K562 (cell line): Measurements from ENCODE around the gene PDE9A. TPM values are rescaled to one million over a fixed set of nuclear protein-coding genes. Genes with fewer than 3 reads are reported as not detected.

Experiments used
- ATAC-seq: fragments of 200-7000 bp; cut with Tn5 transposase; 3 replicates; pipeline ENCODE4 v1.9.1; 2020; ENCODE audit warnings: moderate library complexity
- BruUV-seq: library from RNA; stranded (reverse); fragments of 400-500 nt; replicated peaks from 2 replicates; lab custom pipeline; 2021; lab: Mats Ljungman, UMichigan
- CTCF ChIA-PET: fragments of 300-600 bp; formaldehyde crosslinking; extraction: SDS; loops from one replicate; lab custom pipeline; 2021; ENCODE audit warnings: low intra/inter-chr PET ratio; lab: Yijun Ruan, JAX
- POLR2A ChIA-PET: fragments of 300-600, 350-650 bp; sonication (Branson Sonifier 250); formaldehyde crosslinking; extraction: SDS; loops from one replicate; lab custom pipeline; 2021; ENCODE audit warnings: antibody characterized with exemption, inconsistent platforms; lab: Yijun Ruan, JAX
- DNase-seq, 4 experiments: peaks; one replicate each; pipeline versions ENCODE4 v3.0.0 to v3.0.0-alpha.2; 2011 to 2018; ENCODE audit warnings: low spot score in 3 of 4, mixed read lengths in 3 of 4; ENCODE audit errors: extremely low read depth in 1 of 4
- FAIRE-seq: peaks from 2 replicates; lab custom pipeline; 2011; peaks lifted over from hg19 to GRCh38; lab: Jason Lieb, UNC
- H2AFZ ChIP-seq: 2 replicates; pipeline ENCODE4 v1.6.0; 2011; ENCODE audit warnings: low read depth, low read length, control low read depth, inconsistent platforms
- H3K27ac ChIP-seq: fragments of 200-600 bp; 3 replicates; pipeline ENCODE4 v1.8.0; 2011; ENCODE audit warnings: low read depth, mild to moderate bottlenecking, control low read depth, inconsistent platforms, low read length, moderate library complexity, mixed read lengths; ENCODE audit errors: extremely low read depth
- H3K27me3 ChIP-seq, 2 experiments: fragments of 300-600 bp in 1 of 2; 2 replicates in 1 of 2; 3 replicates in 1 of 2; pipeline versions ENCODE4 v1.6.0 to v1.8.0; 2011; ENCODE audit warnings: inconsistent platforms in 2 of 2, low read length in 2 of 2, mild to moderate bottlenecking in 1 of 2, mixed read lengths in 1 of 2, moderate library complexity in 1 of 2; ENCODE audit not compliant: control insufficient read depth in 2 of 2, insufficient read depth in 2 of 2
- H3K36me3 ChIP-seq: fragments of 300-600 bp; 3 replicates; pipeline ENCODE4 v1.8.0; 2011; ENCODE audit warnings: mild to moderate bottlenecking, low read length, inconsistent platforms; ENCODE audit not compliant: control insufficient read depth, insufficient read depth
- H3K4me1 ChIP-seq, 2 experiments: fragments of 200-600 bp in 1 of 2; replicated peaks in 1 of 2; 2 replicates in 1 of 2; 3 replicates in 1 of 2; pipeline versions ENCODE4 v1.5.1 to v1.8.0; 2011; ENCODE audit warnings: inconsistent platforms in 2 of 2, low read length in 2 of 2, mild to moderate bottlenecking in 1 of 2, mixed read lengths in 1 of 2, moderate library complexity in 1 of 2; ENCODE audit not compliant: control insufficient read depth in 2 of 2, insufficient read depth in 2 of 2
- H3K4me2 ChIP-seq: 2 replicates; pipeline ENCODE4 v1.6.1; 2011; ENCODE audit warnings: low read length, control low read depth, inconsistent platforms, mixed read lengths; ENCODE audit not compliant: insufficient read depth
- H3K4me3 ChIP-seq: fragments of 200-600 bp; sonication (generic), shearing (Covaris generic); 2 replicates; pipeline ENCODE4 v1.5.1; 2016; ENCODE audit warnings: control low read depth, inconsistent platforms
- H3K79me2 ChIP-seq: fragments of 200-600 bp; 3 replicates; pipeline ENCODE4 v1.8.0; 2011; ENCODE audit warnings: low read length, inconsistent platforms; ENCODE audit not compliant: control insufficient read depth, insufficient read depth
- H3K9ac ChIP-seq, 2 experiments: 2 replicates each; pipeline versions ENCODE4 v1.6.0 to v1.6.1; 2011; ENCODE audit warnings: low read depth in 2 of 2, low read length in 2 of 2, control low read depth in 1 of 2, inconsistent platforms in 1 of 2, mild to moderate bottlenecking in 1 of 2, mixed read lengths in 1 of 2; ENCODE audit not compliant: insufficient read depth in 1 of 2
- H3K9me1 ChIP-seq: one replicate; pipeline ENCODE4 v1.6.0; 2011; ENCODE audit warnings: inconsistent platforms, mild to moderate bottlenecking, low read length, moderate library complexity; ENCODE audit not compliant: control insufficient read depth, insufficient read depth
- H3K9me3 ChIP-seq: replicated peaks from 2 replicates; pipeline ENCODE4 v1.5.1; 2011; ENCODE audit warnings: low read depth, low read length, inconsistent platforms; ENCODE audit not compliant: control insufficient read depth, insufficient read depth
- H4K20me1 ChIP-seq: replicated peaks from 2 replicates; pipeline ENCODE4 v1.6.1; 2011; ENCODE audit warnings: low read length, inconsistent platforms, mixed read lengths; ENCODE audit not compliant: control insufficient read depth, insufficient read depth
- ARHGAP35 ChIP-seq: fragments of 450-650 bp; IDR thresholded peaks from 2 replicates; pipeline ENCODE4 v1.6.1; 2018; ENCODE audit not compliant: partially characterized antibody
- ARID1B ChIP-seq: fragments of 450-650 bp; IDR thresholded peaks from 2 replicates; pipeline ENCODE4 v1.6.1; 2016; ENCODE audit warnings: antibody characterized with exemption, mild to moderate bottlenecking, inconsistent platforms
- ARID2 ChIP-seq: fragments of 450-650 bp; IDR thresholded peaks from 2 replicates; pipeline ENCODE4 v1.6.1; 2017; ENCODE audit warnings: antibody characterized with exemption, mild to moderate bottlenecking
- ARNT ChIP-seq, 2 experiments: fragments of 450-650 bp; IDR thresholded peaks; 2 replicates each; pipeline ENCODE4 v1.6.1; 2016; ENCODE audit warnings: mild to moderate bottlenecking in 1 of 2
- NBN ChIP-seq: fragments of 450-650 bp; IDR thresholded peaks from 2 replicates; pipeline ENCODE4 v1.6.1; 2016; ENCODE audit warnings: low read depth, mild to moderate bottlenecking
- NELFE ChIP-seq: IDR thresholded peaks from 2 replicates; pipeline ENCODE4 v1.6.1; 2011; ENCODE audit warnings: mild to moderate bottlenecking; ENCODE audit not compliant: insufficient read depth, insufficient read length
- PTBP1 ChIP-seq: fragments of 200-400 bp; formaldehyde crosslinking; IDR thresholded peaks from 2 replicates; pipeline ENCODE4 v1.6.1; 2017; ENCODE audit warnings: low read depth, low read length
- PURB ChIP-seq: sonication (generic); formaldehyde crosslinking; IDR thresholded peaks from 2 replicates; pipeline ENCODE4 v1.9.0; 2021; ENCODE audit warnings: low read depth, mild to moderate bottlenecking, missing genetic modification reagents
- THRAP3 ChIP-seq: fragments of 450-650 bp; IDR thresholded peaks from 2 replicates; pipeline ENCODE4 v1.6.1; 2016; ENCODE audit warnings: mild to moderate bottlenecking, inconsistent platforms, borderline replicate concordance
- ZFP30 ChIP-seq: fragments of 250-450 bp; sonication (Bioruptor Pico); IDR thresholded peaks from 2 replicates; pipeline ENCODE4 v1.8.0; 2022; ENCODE audit warnings: moderate library complexity, mild to moderate bottlenecking, inconsistent platforms, borderline replicate concordance
- ZNF12 ChIP-seq: sonication (generic); formaldehyde crosslinking; IDR thresholded peaks from 2 replicates; pipeline ENCODE4 v1.4.0; 2020; ENCODE audit warnings: mild to moderate bottlenecking, missing genetic modification reagents
- ZNF212 ChIP-seq: fragments of 450-650 bp; formaldehyde crosslinking; IDR thresholded peaks from 2 replicates; pipeline ENCODE4 v1.4.0; 2020; ENCODE audit warnings: mild to moderate bottlenecking
- WGBS: fragments of 100-300 bp; shearing (Covaris generic); methylation state at CpG from one replicate; pipeline ENCODE4 v1.1.6; 2016; ENCODE audit warnings: low coverage, mixed read lengths; ENCODE audit not compliant: insufficient coverage; ENCODE audit errors: missing lambda C conversion rate; 5-methylcytosine and 5-hydroxymethylcytosine counted together
- in situ Hi-C: fragments of 300-500 bp; cut with MboI; formaldehyde crosslinking; loops from 4 replicates; pipeline ENCODE4 v1.15.0; 2018; ENCODE audit warnings: inconsistent platforms, mixed read lengths
- intact Hi-C: fragments of 100-400 bp; cut with micrococcal nuclease; formaldehyde crosslinking; loops from 2 replicates; pipeline ENCODE4 v1.14.2; 2022
- polyA plus RNA-seq, 8 experiments: library from polyadenylated mRNA; depleted of rRNA in 4 of 8; stranded (reverse) in 5 of 8; unstranded in 3 of 8; fragments of >200 nt; fragmentation: Nextera tagmentation in 2 of 8; fragmentation: Illumina TruSeq in 1 of 8; extraction: Ambion mirVana in 2 of 8; extraction: Trizol in 1 of 8; gene quantifications; 2 replicates each; pipeline versions ENCODE4 v1.2.1 to v1.2.3, GENCODE V29; 2011 to 2014; ENCODE audit warnings: inconsistent platforms in 1 of 8, missing spikeins in 1 of 8
- total RNA-seq, 7 experiments: library from RNA; depleted of rRNA in 6 of 7; stranded (reverse); fragments of >200 nt in 6 of 7; fragmentation: Illumina TruSeq in 2 of 7; extraction: Trizol in 2 of 7; gene quantifications; 2 replicates each; pipeline versions ENCODE4 v1.2.1 to v1.2.3, GENCODE V29; 2011 to 2021; ENCODE audit warnings: low replicate concordance in 1 of 7
- TF ChIP-seq, protein P1 (sequence below): sonication (generic); formaldehyde crosslinking; IDR thresholded peaks from 2 replicates; pipeline ENCODE4 v1.8.1; 2023; ENCODE audit warnings: mild to moderate bottlenecking, missing genetic modification reagents
- TF ChIP-seq, protein P2 (sequence below): fragments of 450-650 bp; IDR thresholded peaks from 2 replicates; pipeline ENCODE4 v1.7.0; 2016; ENCODE audit warnings: borderline replicate concordance
- TF ChIP-seq, protein P3 (sequence below): fragments of 250-450 bp; sonication (Bioruptor Pico); IDR thresholded peaks from 2 replicates; pipeline ENCODE4 v1.5.0; 2020; ENCODE audit warnings: mild to moderate bottlenecking
- TF ChIP-seq, protein P4 (sequence below): sonication (generic); formaldehyde crosslinking; IDR thresholded peaks from 2 replicates; pipeline ENCODE4 v1.4.0; 2020; ENCODE audit warnings: mild to moderate bottlenecking, missing genetic modification reagents
- TF ChIP-seq, protein P5 (sequence below): sonication (generic); IDR thresholded peaks from 2 replicates; pipeline ENCODE4 v1.6.1; 2016

PDE9A gene
- total and polyA plus RNA-seq, 9 of the 15 experiments (the other 6 are each of a cell fraction or from before 2014, with no cell fraction given): 0.07 to 0.27 TPM; not detected in 7

DNA sequence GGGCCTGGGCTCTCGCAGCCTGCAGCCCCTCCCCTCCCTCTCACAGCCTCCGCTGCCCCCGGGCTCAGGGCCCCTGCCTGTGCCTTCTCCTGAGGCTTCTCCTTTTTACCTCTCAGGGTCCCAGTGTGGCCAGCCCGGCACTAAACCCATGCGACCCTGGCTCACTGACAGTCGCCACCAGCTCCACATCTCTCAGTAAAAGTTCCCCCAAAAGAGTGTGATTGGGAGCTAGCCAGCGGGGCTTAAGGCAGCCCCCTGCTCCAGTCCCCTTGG lies 26.6 kb downstream of the PDE9A start:
- FAIRE-seq (no peak), ATAC-seq (no peak), DNase-seq (no peak)
- Histone ChIP-seq H3K4me3 (no peak overlapping the region), H3K4me1 (peaks cover 0 to 5% of the 10 kb centered on the region in 2 experiments; a peak in 1 of 5 replicates), H3K9ac (no peak overlapping the region), H3K27ac (no peak overlapping the region), H3K4me2 (no peak overlapping the region), H3K9me1 (no peaks in the 10 kb centered on the region), H3K27me3 (peaks cover 83 to 98% of the 10 kb centered on the region in 2 experiments), H2AFZ (no peak overlapping the region), H3K36me3 (no peaks in the 10 kb centered on the region), H3K79me2 (no peaks in the 10 kb centered on the region), H4K20me1 (peaks cover 19% of the 10 kb centered on the region), H3K9me3 (no peaks in the 10 kb centered on the region)
- intact Hi-C loops (no loop called here), in situ Hi-C loops (no loop called here)
- ChIA-PET CTCF (no interaction called here), POLR2A (interaction anchor here (0.7 to 1.2 kb wide), 2 partner anchors 14 to 35 kb away, joined by 4 to 5 read pairs; no protein-coding TSS in a partner anchor)
- 0% methylated on average over 5 of the region's 7 CpGs for WGBS
- no TSS peak for BruUV-seq
- TF ChIP-seq NBN (no peak), PTBP1 (no peak), ARID1B (no peak), NELFE (no peak), THRAP3 (no peak), ZFP30 (no peak), ARNT (IDR thresholded peaks at IDR 0.05) (no peak), ARHGAP35 (no peak), ARID2 (no peak), ZNF12 (no peak), ZNF212 (CRISPR knock-in tag) (no peak), PURB (CRISPR knock-in tag) (no peak)
- TF ChIP-seq, protein P1, sequence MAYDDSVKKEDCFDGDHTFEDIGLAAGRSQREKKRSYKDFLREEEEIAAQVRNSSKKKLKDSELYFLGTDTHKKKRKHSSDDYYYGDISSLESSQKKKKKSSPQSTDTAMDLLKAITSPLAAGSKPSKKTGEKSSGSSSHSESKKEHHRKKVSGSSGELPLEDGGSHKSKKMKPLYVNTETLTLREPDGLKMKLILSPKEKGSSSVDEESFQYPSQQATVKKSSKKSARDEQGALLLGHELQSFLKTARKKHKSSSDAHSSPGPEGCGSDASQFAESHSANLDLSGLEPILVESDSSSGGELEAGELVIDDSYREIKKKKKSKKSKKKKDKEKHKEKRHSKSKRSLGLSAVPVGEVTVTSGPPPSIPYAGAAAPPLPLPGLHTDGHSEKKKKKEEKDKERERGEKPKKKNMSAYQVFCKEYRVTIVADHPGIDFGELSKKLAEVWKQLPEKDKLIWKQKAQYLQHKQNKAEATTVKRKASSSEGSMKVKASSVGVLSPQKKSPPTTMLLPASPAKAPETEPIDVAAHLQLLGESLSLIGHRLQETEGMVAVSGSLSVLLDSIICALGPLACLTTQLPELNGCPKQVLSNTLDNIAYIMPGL (CRISPR knock-in tag): no peak
- TF ChIP-seq, protein P2, sequence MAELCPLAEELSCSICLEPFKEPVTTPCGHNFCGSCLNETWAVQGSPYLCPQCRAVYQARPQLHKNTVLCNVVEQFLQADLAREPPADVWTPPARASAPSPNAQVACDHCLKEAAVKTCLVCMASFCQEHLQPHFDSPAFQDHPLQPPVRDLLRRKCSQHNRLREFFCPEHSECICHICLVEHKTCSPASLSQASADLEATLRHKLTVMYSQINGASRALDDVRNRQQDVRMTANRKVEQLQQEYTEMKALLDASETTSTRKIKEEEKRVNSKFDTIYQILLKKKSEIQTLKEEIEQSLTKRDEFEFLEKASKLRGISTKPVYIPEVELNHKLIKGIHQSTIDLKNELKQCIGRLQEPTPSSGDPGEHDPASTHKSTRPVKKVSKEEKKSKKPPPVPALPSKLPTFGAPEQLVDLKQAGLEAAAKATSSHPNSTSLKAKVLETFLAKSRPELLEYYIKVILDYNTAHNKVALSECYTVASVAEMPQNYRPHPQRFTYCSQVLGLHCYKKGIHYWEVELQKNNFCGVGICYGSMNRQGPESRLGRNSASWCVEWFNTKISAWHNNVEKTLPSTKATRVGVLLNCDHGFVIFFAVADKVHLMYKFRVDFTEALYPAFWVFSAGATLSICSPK: no peak
- TF ChIP-seq, protein P3, sequence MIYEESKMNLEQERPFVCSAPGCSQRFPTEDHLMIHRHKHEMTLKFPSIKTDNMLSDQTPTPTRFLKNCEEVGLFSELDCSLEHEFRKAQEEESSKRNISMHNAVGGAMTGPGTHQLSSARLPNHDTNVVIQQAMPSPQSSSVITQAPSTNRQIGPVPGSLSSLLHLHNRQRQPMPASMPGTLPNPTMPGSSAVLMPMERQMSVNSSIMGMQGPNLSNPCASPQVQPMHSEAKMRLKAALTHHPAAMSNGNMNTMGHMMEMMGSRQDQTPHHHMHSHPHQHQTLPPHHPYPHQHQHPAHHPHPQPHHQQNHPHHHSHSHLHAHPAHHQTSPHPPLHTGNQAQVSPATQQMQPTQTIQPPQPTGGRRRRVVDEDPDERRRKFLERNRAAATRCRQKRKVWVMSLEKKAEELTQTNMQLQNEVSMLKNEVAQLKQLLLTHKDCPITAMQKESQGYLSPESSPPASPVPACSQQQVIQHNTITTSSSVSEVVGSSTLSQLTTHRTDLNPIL (CRISPR knock-in tag): no peak
- TF ChIP-seq, protein P4, sequence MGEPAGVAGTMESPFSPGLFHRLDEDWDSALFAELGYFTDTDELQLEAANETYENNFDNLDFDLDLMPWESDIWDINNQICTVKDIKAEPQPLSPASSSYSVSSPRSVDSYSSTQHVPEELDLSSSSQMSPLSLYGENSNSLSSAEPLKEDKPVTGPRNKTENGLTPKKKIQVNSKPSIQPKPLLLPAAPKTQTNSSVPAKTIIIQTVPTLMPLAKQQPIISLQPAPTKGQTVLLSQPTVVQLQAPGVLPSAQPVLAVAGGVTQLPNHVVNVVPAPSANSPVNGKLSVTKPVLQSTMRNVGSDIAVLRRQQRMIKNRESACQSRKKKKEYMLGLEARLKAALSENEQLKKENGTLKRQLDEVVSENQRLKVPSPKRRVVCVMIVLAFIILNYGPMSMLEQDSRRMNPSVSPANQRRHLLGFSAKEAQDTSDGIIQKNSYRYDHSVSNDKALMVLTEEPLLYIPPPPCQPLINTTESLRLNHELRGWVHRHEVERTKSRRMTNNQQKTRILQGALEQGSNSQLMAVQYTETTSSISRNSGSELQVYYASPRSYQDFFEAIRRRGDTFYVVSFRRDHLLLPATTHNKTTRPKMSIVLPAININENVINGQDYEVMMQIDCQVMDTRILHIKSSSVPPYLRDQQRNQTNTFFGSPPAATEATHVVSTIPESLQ (CRISPR knock-in tag): no peak
- TF ChIP-seq, protein P5, sequence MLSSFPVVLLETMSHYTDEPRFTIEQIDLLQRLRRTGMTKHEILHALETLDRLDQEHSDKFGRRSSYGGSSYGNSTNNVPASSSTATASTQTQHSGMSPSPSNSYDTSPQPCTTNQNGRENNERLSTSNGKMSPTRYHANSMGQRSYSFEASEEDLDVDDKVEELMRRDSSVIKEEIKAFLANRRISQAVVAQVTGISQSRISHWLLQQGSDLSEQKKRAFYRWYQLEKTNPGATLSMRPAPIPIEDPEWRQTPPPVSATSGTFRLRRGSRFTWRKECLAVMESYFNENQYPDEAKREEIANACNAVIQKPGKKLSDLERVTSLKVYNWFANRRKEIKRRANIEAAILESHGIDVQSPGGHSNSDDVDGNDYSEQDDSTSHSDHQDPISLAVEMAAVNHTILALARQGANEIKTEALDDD: no peak
